Measurements from ENCODE around the gene HLA-DMB. TPM values are rescaled to one million over a fixed set of nuclear protein-coding genes. Genes with fewer than 3 reads are reported as not detected.

HLA-DMB gene
- total RNA-seq, 1 experiment from 2014 or later, result 1.7 TPM

DNA sequence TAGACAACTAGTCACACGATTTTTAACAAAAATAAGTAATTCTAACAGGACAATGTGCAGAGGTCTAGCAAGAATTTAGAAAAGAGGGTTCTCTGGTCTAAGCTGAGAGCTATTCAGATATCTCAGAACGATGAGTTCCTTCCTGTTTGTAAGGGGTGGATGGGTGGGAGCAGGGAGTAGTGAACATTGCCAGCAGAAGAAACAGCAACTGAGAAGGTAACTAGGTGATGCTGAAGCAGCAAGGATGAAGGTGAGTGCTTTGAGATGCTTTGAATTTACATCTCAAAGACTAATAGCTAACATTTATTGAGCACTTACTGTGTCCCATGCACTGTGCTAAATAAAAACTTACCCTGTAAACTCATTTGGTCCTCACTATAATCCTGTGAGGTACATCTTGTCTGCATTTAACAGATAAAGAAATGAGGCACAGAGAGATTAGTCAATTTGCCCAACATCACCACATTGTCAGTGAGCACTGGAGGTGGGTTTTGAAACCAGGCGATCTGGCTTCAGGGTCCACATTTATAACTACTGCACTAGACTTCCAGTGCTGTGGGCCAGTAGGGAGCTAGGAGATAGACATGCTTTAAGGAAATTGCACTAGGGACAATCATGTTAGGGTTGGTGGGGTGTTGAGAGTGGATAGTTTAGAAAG is 43.3 kb upstream of the HLA-DMB start:
- no peak for DNase-seq
- Histone ChIP-seq H3K18ac (ENCODE audit: insufficient read length, low read depth, low read length) (no peak overlapping the region), H3K27me3 (ENCODE audit: insufficient read depth, low read length) (no peaks in the 10 kb centered on the region), H2BK120ac (ENCODE audit: low read depth, low read length, poor library complexity, severe bottlenecking) (no peak overlapping the region), H3K4me2 (ENCODE audit: insufficient read depth, insufficient read length, low read length) (no peak overlapping the region), H3K4ac (ENCODE audit: low read depth, low read length) (no peak overlapping the region), H2AFZ (ENCODE audit: low read length) (no peak overlapping the region), H2AK5ac (ENCODE audit: insufficient read length, low read length) (no peak overlapping the region), H2BK12ac (ENCODE audit: insufficient read length, low read depth, low read length) (no peak overlapping the region), H4K20me1 (ENCODE audit: control insufficient read depth, insufficient read depth, insufficient read length) (no peaks in the 10 kb centered on the region), H2BK15ac (ENCODE audit: low read depth, low read length) (no peak overlapping the region), H3T11ph (ENCODE audit: low read length) (no peak overlapping the region), H3K23ac (ENCODE audit: insufficient read length, low read depth, low read length) (no peak overlapping the region), H4K5ac (ENCODE audit: insufficient read length, low read depth, low read length) (no peak overlapping the region), H3K4me1 (ENCODE audit: insufficient read depth, low read length) (peaks cover 4% of the 10 kb centered on the region; the same call in 1 of the 2 replicates), H2BK20ac (ENCODE audit: low read depth, low read length, poor library complexity, severe bottlenecking) (no peak overlapping the region), H3K9me3 (ENCODE audit: control insufficient read depth, low read depth, low read length) (no peaks in the 10 kb centered on the region), H3K9ac (ENCODE audit: extremely low read depth, insufficient read length, low read length) (no peak overlapping the region), H4K8ac (replicated peaks; ENCODE audit: insufficient read length, low read depth, low read length) (no peak overlapping the region), H3K56ac (ENCODE audit: insufficient read length, low read depth, low read length) (no peak overlapping the region), H4K91ac (ENCODE audit: insufficient read length, low read depth, low read length) (no peak overlapping the region), H3K27ac (ENCODE audit: insufficient read length, low read depth, low read length) (no peak overlapping the region), H2BK5ac (ENCODE audit: insufficient read length, low read length) (no peak overlapping the region), H3K79me1 (ENCODE audit: insufficient read depth, low read depth, low read length, poor library complexity, severe bottlenecking) (no peaks in the 10 kb centered on the region), H3K14ac (ENCODE audit: insufficient read depth, low read length) (no peak overlapping the region), H3K79me2 (ENCODE audit: insufficient read depth, low read length) (no peaks in the 10 kb centered on the region), H3K23me2 (ENCODE audit: insufficient read length, low read depth, low read length, poor library complexity, severe bottlenecking) (no peaks in the 10 kb centered on the region)
- TF ChIP-seq, protein P1, sequence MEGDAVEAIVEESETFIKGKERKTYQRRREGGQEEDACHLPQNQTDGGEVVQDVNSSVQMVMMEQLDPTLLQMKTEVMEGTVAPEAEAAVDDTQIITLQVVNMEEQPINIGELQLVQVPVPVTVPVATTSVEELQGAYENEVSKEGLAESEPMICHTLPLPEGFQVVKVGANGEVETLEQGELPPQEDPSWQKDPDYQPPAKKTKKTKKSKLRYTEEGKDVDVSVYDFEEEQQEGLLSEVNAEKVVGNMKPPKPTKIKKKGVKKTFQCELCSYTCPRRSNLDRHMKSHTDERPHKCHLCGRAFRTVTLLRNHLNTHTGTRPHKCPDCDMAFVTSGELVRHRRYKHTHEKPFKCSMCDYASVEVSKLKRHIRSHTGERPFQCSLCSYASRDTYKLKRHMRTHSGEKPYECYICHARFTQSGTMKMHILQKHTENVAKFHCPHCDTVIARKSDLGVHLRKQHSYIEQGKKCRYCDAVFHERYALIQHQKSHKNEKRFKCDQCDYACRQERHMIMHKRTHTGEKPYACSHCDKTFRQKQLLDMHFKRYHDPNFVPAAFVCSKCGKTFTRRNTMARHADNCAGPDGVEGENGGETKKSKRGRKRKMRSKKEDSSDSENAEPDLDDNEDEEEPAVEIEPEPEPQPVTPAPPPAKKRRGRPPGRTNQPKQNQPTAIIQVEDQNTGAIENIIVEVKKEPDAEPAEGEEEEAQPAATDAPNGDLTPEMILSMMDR (conservative IDR thresholded peaks at IDR 0.05), result no peak
- no peaks in the 10 kb centered on the region for H3K9me3 Mint-ChIP-seq
- no CpG with 5 or more reads among the region's 3 CpGs for WGBS (ENCODE audit: extremely low coverage, insufficient read length, low lambda C conversion rate)
- H3K27me3 Mint-ChIP-seq (ENCODE audit: low read depth), result peaks cover 6% of the 10 kb centered on the region
- H3K4me3 Mint-ChIP-seq, result peak overlapping the region in 1 of 2 experiments; percentile 36; a peak in 2 of 5 replicates
- H3K27ac Mint-ChIP-seq, result peak overlapping the region in 1 of 3 experiments; percentile 87; a peak in 3 of 7 replicates
- peaks cover 24 to 32% (median 26%) of the 10 kb centered on the region in 3 experiments; a peak in 6 of 7 replicates for H3K36me3 Mint-ChIP-seq (ENCODE audit: insufficient read depth in 1 of 3, low read depth in 3 of 3)
- H3K4me1 Mint-ChIP-seq, result peaks cover 12 to 30% of the 10 kb centered on the region in 2 experiments
